Activated CD4-positive, alpha-beta T cell treated with anti-CD3 and anti-CD28 coated beads, Interleukin-2, amount 50 U/mL, for 1 hour (primary cell): ENCODE results near the gene MYCL.

ENCODE experiments used
- DNase-seq: peaks from one replicate; pipeline ENCODE4 v3.0.0-alpha.2; 2020

MYCL gene

GRCh38 chr1:39901714-39902459 lies at the start of gene MYCL:
Gene MYCL (minus strand): TSS chr1:39901917. CDS start chr1:39901434, 483 bp downstream.
- DNase-seq, result peak; percentile 63

- DNase-seq, result no peak
Measured at GRCh38 chr1:39949891-39950290, 48.2 kb upstream of the MYCL start.

- DNase-seq, result no peak
Measured at GRCh38 chr1:39947260-39947659, 45.5 kb upstream of the MYCL start.

GRCh38 chr1:39946216-39946615 lies 44.5 kb upstream of the MYCL start:
- DNase-seq, result no peak

- DNase-seq, result no peak
Measured at GRCh38 chr1:39944410-39945112, 42.8 kb upstream of the MYCL start.

GRCh38 chr1:39943471-39944290 lies 42.0 kb upstream of the MYCL start:
- DNase-seq, result no peak

GRCh38 chr1:39940980-39941871 lies 39.5 kb upstream of the MYCL start:
- DNase-seq, result no peak

- DNase-seq, result no peak
Measured at GRCh38 chr1:39940253-39940652, 38.5 kb upstream of the MYCL start.

GRCh38 chr1:39938856-39939255 lies 37.1 kb upstream of the MYCL start:
- DNase-seq, result no peak

GRCh38 chr1:39936724-39937491 lies 35.2 kb upstream of the MYCL start:
- no peak for DNase-seq

- DNase-seq, result no peak
Measured at GRCh38 chr1:39933956-39934941, 32.5 kb upstream of the MYCL start.

GRCh38 chr1:39928809-39929587 lies 27.3 kb upstream of the MYCL start:
- no peak for DNase-seq

GRCh38 chr1:39927538-39927937 lies 25.8 kb upstream of the MYCL start:
- no peak for DNase-seq

- DNase-seq, result no peak
Measured at GRCh38 chr1:39926820-39927219, 25.1 kb upstream of the MYCL start.

- DNase-seq, result no peak
Measured at GRCh38 chr1:39926343-39926793, 24.7 kb upstream of the MYCL start.

- DNase-seq, result no peak
Measured at GRCh38 chr1:39925721-39926342, 24.1 kb upstream of the MYCL start.

- DNase-seq, result no peak
Measured at GRCh38 chr1:39922251-39922688, 20.6 kb upstream of the MYCL start.

- peak; percentile 21 for DNase-seq
Measured at GRCh38 chr1:39919545-39919944, 17.8 kb upstream of the MYCL start.

- DNase-seq, result no peak
Measured at GRCh38 chr1:39917825-39918224, 16.1 kb upstream of the MYCL start.
